Prostate gland (tissue), 2 donors: ENCODE measurements around the gene NOSIP.

Experiments
- CTCF ChIP-seq, 4 experiments: fragments of 200-600 bp in 2 of 4; fragments of 450-650 bp in 2 of 4; sonication (generic) in 2 of 4; IDR thresholded peaks; 1 replicate in 3 of 4; 2 replicates in 1 of 4; pipeline ENCODE4 v1.5.1; 2016 to 2019; ENCODE audit warnings: antibody characterized with exemption in 4 of 4, mild to moderate bottlenecking in 2 of 4, moderate library complexity in 2 of 4
- POLR2A ChIP-seq: fragments of 450-650 bp; IDR thresholded peaks from one replicate; pipeline ENCODE4 v1.6.1; 2016; ENCODE audit warnings: antibody characterized with exemption, mild to moderate bottlenecking

GRCh38 chr19:49590071-49590970 lies 10.0 kb upstream of the NOSIP start:
- peak in 1 of 4 experiments; percentile 21 for TF ChIP-seq CTCF (IDR thresholded peaks at IDR 0.05)
- peak; percentile 75 for TF ChIP-seq POLR2A
